ENCODE measurements around the gene TRIM62.

The TRIM62 gene

DNA sequence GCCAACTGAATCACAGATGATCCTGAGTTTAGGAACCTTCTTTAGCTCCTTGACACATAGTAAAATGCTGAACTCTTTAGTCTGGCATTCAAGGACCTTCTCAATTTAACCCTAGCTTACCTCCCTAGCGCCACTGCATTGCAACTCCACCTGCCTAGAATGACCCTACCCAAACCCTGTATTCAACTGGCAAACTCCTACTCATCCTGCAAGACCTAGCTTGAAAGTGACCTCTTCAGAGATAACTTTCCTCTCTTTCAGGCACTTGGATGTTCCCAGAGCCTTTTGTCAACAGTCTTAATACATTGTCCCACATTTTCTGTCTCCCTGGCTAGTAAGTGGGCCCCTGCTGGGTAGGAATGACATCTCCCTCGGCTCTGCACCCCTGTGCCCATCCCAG is 19.7 kb downstream of the TRIM62 start:
- in situ Hi-C loops (cut with HindIII; ENCODE audit: low sequenced_read_pairs): no loop called here

- in situ Hi-C loops (cut with HindIII; ENCODE audit: low sequenced_read_pairs): no loop called here
These were observed 20.7 kb downstream of the TRIM62 start for GRCh38 chr1:33161061-33161681.

- in situ Hi-C loops (cut with HindIII; ENCODE audit: low sequenced_read_pairs): no loop called here
These were observed 22.3 kb downstream of the TRIM62 start for GRCh38 chr1:33159577-33159976.

DNA sequence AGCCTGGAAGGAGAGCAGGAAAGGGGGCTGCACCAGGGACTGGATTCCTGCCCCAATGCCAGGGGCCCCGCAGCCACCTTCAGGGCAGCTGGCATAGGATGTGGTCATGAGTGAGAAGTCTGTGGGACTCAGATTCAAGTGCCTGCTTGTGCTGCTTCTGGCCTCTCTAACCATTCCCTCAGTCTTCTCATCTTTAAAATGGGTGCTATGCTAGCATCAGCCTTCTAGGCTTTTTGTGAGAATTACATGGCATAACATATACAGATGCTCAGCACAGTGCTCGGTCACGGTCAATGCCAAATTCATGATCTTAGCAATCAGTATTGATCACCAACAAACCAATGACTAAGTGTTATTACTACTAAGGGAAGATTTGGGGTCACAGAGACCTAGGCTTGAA is 23.5 kb downstream of the TRIM62 start:
- in situ Hi-C loops (cut with HindIII; ENCODE audit: low sequenced_read_pairs): no loop called here

DNA sequence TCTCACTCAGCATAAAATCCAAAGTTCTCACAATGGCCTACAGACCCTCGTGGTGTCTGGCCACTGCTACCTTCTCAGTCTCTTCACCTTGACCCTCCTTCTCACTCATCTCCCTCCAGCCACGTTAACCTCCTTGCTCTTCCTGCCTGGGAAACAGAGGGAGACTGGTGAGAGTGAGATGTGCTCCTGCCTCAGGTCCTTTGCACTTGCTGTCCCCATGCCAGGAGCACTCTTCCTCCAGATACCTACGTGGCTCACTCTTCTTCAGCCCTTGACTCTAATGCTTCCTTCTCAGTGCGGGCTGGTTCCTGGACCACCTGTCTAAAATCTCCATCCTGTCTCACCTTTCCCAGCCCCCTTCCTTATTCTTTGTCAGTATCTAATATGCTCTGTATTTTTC is 24.7 kb downstream of the TRIM62 start:
- in situ Hi-C loops (cut with HindIII; ENCODE audit: low sequenced_read_pairs): no loop called here

- in situ Hi-C loops (cut with HindIII; ENCODE audit: low sequenced_read_pairs): no loop called here
These were observed 25.8 kb downstream of the TRIM62 start for GRCh38 chr1:33155877-33156538.

DNA sequence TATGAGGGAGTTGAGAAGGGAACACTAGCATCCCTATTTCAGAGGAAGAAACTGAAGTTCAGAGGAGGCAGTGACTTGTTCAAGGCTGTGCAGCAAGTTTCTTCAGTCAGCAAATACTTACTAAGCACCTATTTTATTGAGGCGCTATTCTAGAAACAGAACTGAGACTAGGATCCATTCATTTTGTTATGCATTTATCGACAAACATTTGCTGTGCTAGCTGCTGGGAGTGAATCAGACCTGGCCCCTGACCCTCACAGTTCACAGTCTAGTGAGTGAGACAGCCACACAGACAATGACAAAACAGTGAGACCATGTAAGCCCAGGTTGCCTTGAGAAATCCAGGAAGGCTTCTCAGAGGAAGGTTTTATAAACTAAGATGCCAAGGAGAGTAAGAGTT is 28.2 kb downstream of the TRIM62 start:
- in situ Hi-C loops (cut with HindIII; ENCODE audit: low sequenced_read_pairs): no loop called here

DNA sequence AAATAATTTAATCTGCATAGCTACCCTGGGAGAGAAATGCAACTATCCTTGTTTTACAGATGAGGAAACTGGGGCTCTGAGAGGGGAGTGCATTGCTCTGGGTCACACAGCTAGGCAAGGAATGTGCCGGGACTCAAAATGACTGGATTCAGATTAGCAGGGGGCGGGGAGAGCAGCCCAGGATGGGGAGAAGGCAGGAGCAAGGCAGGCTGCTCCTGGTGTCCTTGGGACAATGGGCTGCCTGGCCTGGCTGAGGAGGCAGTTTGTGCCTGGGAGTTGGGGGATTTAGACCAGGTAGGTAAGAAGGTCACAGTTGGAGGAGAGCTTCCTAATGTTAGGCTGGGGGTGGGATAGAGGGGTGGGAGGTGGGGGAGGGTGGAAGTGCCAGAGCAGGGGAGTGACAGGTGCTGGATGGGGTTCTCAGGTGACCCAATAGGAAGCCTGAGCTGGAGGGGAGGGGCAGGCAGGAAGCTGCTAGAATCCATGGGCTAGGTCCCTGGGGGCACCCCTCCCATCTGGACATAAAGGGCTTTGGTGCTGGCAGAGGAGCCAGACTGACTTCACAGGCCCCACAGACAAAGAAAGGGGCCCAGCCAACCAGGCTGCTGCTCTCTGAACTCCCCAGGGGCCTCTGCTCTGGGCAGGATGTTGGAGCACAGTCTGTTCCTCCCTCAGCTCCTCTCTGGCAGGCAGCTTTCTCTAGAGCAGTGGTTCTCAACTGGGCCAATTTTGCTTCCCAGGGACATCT is 29.0 kb downstream of the TRIM62 start:
- in situ Hi-C loops (cut with HindIII; ENCODE audit: low sequenced_read_pairs): no loop called here

GRCh38 chr1:33151116-33151515 is 30.7 kb downstream of the TRIM62 start:
- in situ Hi-C loops (cut with HindIII; ENCODE audit: low sequenced_read_pairs): no loop called here

DNA sequence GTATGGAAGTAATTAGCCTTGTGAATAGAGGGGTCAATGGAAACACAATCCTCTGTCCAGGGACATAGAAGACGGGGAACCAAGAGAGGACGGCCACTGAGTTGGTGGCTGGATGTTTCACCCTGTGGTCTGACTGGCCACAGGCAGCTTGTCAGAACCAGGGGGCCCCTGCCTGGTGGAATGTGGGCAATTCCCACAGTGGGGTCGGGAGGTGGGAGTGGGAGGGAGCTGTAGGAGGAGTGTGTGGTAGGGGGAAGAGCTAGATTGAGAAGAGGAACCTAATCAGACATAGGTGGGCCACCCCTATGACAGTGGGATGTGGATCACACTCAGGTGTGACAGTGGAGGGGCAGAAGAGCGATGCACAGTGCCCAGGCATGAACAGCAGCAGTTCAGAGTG is 31.3 kb downstream of the TRIM62 start:
- in situ Hi-C loops (cut with HindIII; ENCODE audit: low sequenced_read_pairs): no loop called here

GRCh38 chr1:33149453-33150190 is 32.2 kb downstream of the TRIM62 start:
- in situ Hi-C loops (cut with HindIII; ENCODE audit: low sequenced_read_pairs): no loop called here

GRCh38 chr1:33148615-33149014 is 33.2 kb downstream of the TRIM62 start:
- in situ Hi-C loops (cut with HindIII; ENCODE audit: low sequenced_read_pairs): no loop called here

- in situ Hi-C loops (cut with HindIII; ENCODE audit: low sequenced_read_pairs): no loop called here
These were observed 33.9 kb downstream of the TRIM62 start for GRCh38 chr1:33147997-33148314.

- in situ Hi-C loops (cut with HindIII; ENCODE audit: low sequenced_read_pairs): no loop called here
These were observed 34.4 kb downstream of the TRIM62 start for GRCh38 chr1:33147275-33147996.

- in situ Hi-C loops (cut with HindIII; ENCODE audit: low sequenced_read_pairs): no loop called here
These were observed 35.8 kb downstream of the TRIM62 start for GRCh38 chr1:33146003-33146402.

DNA sequence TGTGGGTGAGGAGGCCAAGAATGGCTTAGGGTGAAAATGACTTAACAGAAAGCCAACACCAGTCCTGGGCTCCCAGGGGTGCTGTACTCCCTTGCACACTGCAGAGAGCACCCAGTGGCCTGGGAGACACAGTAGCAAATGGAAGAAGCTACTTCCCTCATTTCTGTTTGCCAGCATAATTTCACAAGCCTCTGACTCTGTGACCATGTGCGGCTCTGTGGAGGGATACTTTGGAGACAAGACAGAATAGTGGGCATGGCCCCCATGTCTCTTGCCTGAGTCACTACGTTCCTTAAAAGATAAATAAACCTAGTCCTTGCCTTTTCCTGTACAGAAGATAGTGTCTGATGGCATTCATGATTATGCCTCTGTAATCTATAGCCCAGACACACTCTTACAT is 38.1 kb downstream of the TRIM62 start:
- in situ Hi-C loops (cut with HindIII; ENCODE audit: low sequenced_read_pairs): no loop called here

DNA sequence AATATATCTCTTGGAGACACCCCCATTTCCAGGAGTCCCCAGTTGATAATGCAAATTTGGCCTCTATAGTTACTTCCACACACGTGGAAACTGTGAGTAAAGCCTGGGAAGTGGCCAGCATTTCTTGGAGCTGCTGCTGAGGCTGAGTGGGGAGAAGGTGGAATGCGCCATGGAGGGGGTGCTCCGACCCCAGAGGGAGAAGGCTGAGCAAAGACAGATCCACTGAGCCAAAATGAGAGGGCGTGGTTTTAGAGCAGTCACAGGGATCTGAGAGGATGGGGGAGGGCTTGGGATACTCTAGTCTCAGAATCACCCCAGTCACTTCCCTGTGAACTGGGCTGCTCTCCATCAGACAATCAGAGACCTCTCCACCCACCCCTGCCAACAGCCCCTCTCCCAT is 38.7 kb downstream of the TRIM62 start:
- in situ Hi-C loops (cut with HindIII; ENCODE audit: low sequenced_read_pairs): no loop called here

GRCh38 chr1:33142483-33143064 is 39.3 kb downstream of the TRIM62 start:
- in situ Hi-C loops (cut with HindIII; ENCODE audit: low sequenced_read_pairs): no loop called here

GRCh38 chr1:33141781-33142180 is 40.1 kb downstream of the TRIM62 start:
- in situ Hi-C loops (cut with HindIII; ENCODE audit: low sequenced_read_pairs): no loop called here

GRCh38 chr1:33141216-33141615 is 40.6 kb downstream of the TRIM62 start:
- in situ Hi-C loops (cut with HindIII; ENCODE audit: low sequenced_read_pairs): no loop called here
